ENCODE results near the gene CTNNB1. TPM values are rescaled to one million over a fixed set of nuclear protein-coding genes. Genes with fewer than 3 reads are reported as not detected.

The CTNNB1 gene
- total and polyA plus RNA-seq, 2 of the 4 experiments (the other 2 are of a cell fraction), result 364 to 1,677 TPM

DNA sequence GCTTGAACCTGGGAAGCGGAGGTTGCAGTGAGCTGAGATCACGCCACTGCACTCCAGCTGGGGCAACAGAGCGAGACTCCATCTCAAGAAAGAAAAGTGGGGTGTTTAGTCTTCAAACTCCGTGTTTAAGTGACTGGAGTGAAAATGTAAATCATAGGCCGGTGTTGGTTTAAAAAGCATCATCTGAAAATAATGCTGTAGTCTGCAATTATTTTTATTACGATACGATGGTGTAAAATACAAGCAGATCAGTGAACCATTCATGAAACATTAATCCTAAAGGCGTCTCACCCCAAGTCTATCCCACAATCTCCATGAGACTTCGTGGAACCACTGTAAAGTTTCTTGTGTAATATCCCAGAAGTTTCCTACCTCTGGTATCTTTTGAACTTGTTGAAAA is 6.3 kb downstream of the CTNNB1 start:
- no peak for ATAC-seq (ENCODE audit: low read depth)
- H3K4me1 ChIP-seq (ENCODE audit: control insufficient read depth, insufficient read depth, low read length), result peaks cover 9% of the 10 kb centered on the region

More for the DNA sequence above, 6.3 kb downstream of the CTNNB1 start:
- no peak overlapping the region for H2BK20ac ChIP-seq (ENCODE audit: low read depth, low read length)
- POLR2A ChIA-PET (ENCODE audit: unreplicated experiment), result no interaction called here
- H3K9ac ChIP-seq (ENCODE audit: low read depth, low read length), result no peak overlapping the region
- H4K91ac ChIP-seq (ENCODE audit: insufficient read depth, low read depth, low read length), result no peak overlapping the region
- intact Hi-C loops (cut with micrococcal nuclease) (loop anchor here (2.0 kb wide), 1 partner anchor 879 kb away; no protein-coding TSS in a partner anchor), dilution Hi-C loops (cut with HindIII; ENCODE audit: low sequenced_read_pairs, unreplicated experiment) (no loop called here), in situ Hi-C loops (cut with MboI; ENCODE audit: low sequenced_read_pairs) (loop anchor here (25.0 kb wide), 1 partner anchor 482 kb away; no protein-coding TSS in a partner anchor)
- no peak for TF ChIP-seq SMC3 (IDR thresholded peaks at IDR 0.05; ENCODE audit: low read depth, low read length)
- peak; percentile 52; the same call in 1 of the 2 replicates for TF ChIP-seq MAFK (IDR thresholded peaks at IDR 0.05; ENCODE audit: low read depth, low read length)
- CTCF ChIA-PET, result no interaction called here
- no peak overlapping the region for H3K4me2 ChIP-seq (ENCODE audit: low read depth, low read length)
- peaks cover 2% of the 10 kb centered on the region; the same call in 1 of the 2 replicates for H3K9me1 ChIP-seq (ENCODE audit: insufficient read depth, low read length)
- no peak overlapping the region for H2BK15ac ChIP-seq (ENCODE audit: low read depth, low read length)
- no peak overlapping the region for H3K4me3 ChIP-seq (ENCODE audit: insufficient read depth, low read depth, low read length)
- H3K27ac ChIP-seq (ENCODE audit: insufficient read depth, low read length), result no peak overlapping the region
- no peak overlapping the region for H3K14ac ChIP-seq (replicated peaks; ENCODE audit: low read depth, low read length)
- H2AFZ ChIP-seq (replicated peaks; ENCODE audit: low read length, poor library complexity), result no peak overlapping the region
- no peaks in the 10 kb centered on the region for H3K36me3 ChIP-seq (ENCODE audit: control insufficient read depth, insufficient read depth, low read length)
- no peak overlapping the region for H4K5ac ChIP-seq (ENCODE audit: low read depth, low read length)
- no TSS peak for BruUV-seq (replicated peaks)
- WGBS, 2 experiments (ENCODE audit: extremely low coverage in 2 of 2, insufficient read length in 1 of 2), result 100% methylated on average over 3 of the region's 9 CpGs; no CpG with 5 or more reads in 1 of the 2 experiments
- H2BK5ac ChIP-seq (ENCODE audit: low read depth, low read length, poor library complexity, severe bottlenecking), result no peak overlapping the region
- H4K20me1 ChIP-seq (ENCODE audit: insufficient read depth, low read length), result peaks cover 96% of the 10 kb centered on the region
- no peak overlapping the region for H3K56ac ChIP-seq (ENCODE audit: extremely low read depth, insufficient read depth, low read length)
- H3K23ac ChIP-seq (ENCODE audit: low read depth, low read length), result no peak overlapping the region
- no peak overlapping the region for H2AK5ac ChIP-seq (ENCODE audit: low read depth, low read length)
- H3K9me3 ChIP-seq (ENCODE audit: control insufficient read depth, insufficient read depth, low read length), result no peaks in the 10 kb centered on the region
- DNase-seq, result no peak
- H2AK9ac ChIP-seq (replicated peaks; ENCODE audit: low read depth, low read length, poor library complexity), result no peak overlapping the region
- H3K18ac ChIP-seq (ENCODE audit: low read depth, low read length), result no peak overlapping the region
- H3K27me3 ChIP-seq (ENCODE audit: control insufficient read depth, insufficient read depth, low read length), result no peaks in the 10 kb centered on the region
- peaks cover 0 to 41% of the 10 kb centered on the region in 2 experiments; a peak in 2 of 4 replicates for H3K79me1 ChIP-seq (ENCODE audit: low read depth in 1 of 2, low read length in 2 of 2)
- no peak overlapping the region for H4K8ac ChIP-seq (ENCODE audit: low read depth in 2 of 2, low read length in 2 of 2)
- H2BK120ac ChIP-seq (ENCODE audit: low read depth, low read length), result no peak overlapping the region
- H3K4ac ChIP-seq (ENCODE audit: low read depth, low read length), result no peak overlapping the region
